ENCODE data around the gene MAS1L. TPM values are rescaled to one million over a fixed set of nuclear protein-coding genes. Genes with fewer than 3 reads are reported as not detected.

The MAS1L gene
- total and polyA plus RNA-seq, 5 experiments from 2014 or later, result not detected

GRCh38 chr6:29507319-29507718 is 19.6 kb upstream of the MAS1L start:
- DNase-seq (no peak), ATAC-seq (no peak)
- Mint-ChIP-seq H3K27ac (no peak overlapping the region), H3K27me3 (peaks cover 9 to 16% (median 12%) of the 10 kb centered on the region in 5 donors), H3K9me3 (no peaks in the 10 kb centered on the region), H3K36me3 (peaks cover 0 to 5% (median 0%) of the 10 kb centered on the region in 3 donors), H3K4me3 (no peak overlapping the region), H3K4me1 (no peaks in the 10 kb centered on the region)
- POLR2A ChIA-PET, result no interaction called here

DNA sequence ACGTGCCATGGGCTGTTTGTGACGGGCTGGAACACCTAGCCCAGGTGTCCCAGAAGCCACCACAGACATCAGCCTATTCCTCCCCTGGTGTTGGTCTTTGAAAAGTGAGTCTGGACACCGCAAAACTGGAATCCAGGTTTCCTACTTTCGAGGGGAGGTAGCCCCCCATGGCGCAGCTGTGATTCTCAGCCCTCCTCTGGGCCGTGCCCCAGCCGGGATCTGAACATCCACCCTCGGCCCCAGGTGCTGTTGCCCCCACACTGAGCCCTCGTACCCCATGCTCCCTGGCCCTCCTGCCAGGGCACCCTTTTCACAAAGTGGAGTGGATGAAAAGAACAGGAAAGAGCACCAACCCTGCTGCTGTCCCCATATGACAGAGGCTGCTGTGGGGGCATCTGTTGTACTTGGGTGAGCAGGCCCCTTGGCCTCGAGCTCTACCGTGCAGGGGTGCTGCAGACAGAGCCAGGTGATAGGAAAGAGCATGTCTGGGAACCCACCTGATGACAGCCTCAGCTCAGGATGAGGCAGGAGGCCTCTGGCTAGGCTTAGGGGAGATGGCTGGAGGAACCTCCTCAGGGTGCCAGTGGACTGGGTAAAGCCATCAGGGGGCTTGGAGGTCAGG is 18.8 kb upstream of the MAS1L start:
- POLR2A ChIA-PET, result no interaction called here
- Mint-ChIP-seq H3K4me3 (no peak overlapping the region), H3K4me1 (no peaks in the 10 kb centered on the region), H3K36me3 (peaks cover 0 to 5% (median 0%) of the 10 kb centered on the region in 3 donors), H3K27ac (no peak overlapping the region), H3K9me3 (no peaks in the 10 kb centered on the region), H3K27me3 (peaks cover 9 to 20% (median 12%) of the 10 kb centered on the region in 5 donors)
- no peak for ATAC-seq
- DNase-seq, result no peak

DNA sequence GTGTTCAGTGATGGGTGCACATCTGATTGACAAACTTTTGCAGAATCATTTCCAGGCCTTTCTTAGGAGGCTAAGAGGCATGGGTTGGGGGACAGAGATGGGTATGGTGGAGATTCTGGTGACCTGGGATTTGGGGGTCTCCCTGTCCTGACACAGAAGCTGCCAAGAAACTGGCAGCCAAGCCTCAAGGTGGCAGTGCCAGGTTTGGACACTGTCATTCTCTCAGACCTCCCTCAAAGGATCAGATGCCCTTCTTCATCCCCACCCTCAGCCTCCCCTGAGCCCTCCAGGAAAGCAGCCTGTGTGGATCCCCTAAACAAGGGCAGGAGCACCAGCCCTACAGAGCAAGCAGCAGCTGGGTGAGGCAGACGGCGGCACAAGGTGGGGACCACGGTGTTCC is 18.1 kb upstream of the MAS1L start:
- Mint-ChIP-seq H3K36me3 (peaks cover 0 to 5% (median 0%) of the 10 kb centered on the region in 3 donors), H3K9me3 (no peaks in the 10 kb centered on the region), H3K27ac (no peak overlapping the region), H3K27me3 (peaks cover 8 to 27% (median 18%) of the 10 kb centered on the region in 5 donors), H3K4me1 (no peaks in the 10 kb centered on the region), H3K4me3 (no peak overlapping the region)
- DNase-seq (no peak), ATAC-seq (no peak)
- POLR2A ChIA-PET, result no interaction called here

- H3K36me3 Mint-ChIP-seq, result peaks cover 0 to 5% (median 0%) of the 10 kb centered on the region in 3 donors
- no peaks in the 10 kb centered on the region for H3K4me1 Mint-ChIP-seq
- DNase-seq, result no peak
- H3K27ac Mint-ChIP-seq, result peak overlapping the region in 1 of 10 donors; percentile 71
- peaks cover 7 to 30% (median 26%) of the 10 kb centered on the region in 5 donors for H3K27me3 Mint-ChIP-seq
- POLR2A ChIA-PET, result no interaction called here
- no peaks in the 10 kb centered on the region for H3K9me3 Mint-ChIP-seq
- H3K4me3 Mint-ChIP-seq, result no peak overlapping the region
- no peak for ATAC-seq
These were observed 17.2 kb upstream of the MAS1L start for GRCh38 chr6:29504961-29505360.

GRCh38 chr6:29502597-29502996 is 14.8 kb upstream of the MAS1L start:
- no peaks in the 10 kb centered on the region for H3K9me3 Mint-ChIP-seq
- H3K4me3 Mint-ChIP-seq, result no peak overlapping the region
- POLR2A ChIA-PET, result no interaction called here
- peaks cover 13 to 41% (median 29%) of the 10 kb centered on the region in 5 donors for H3K27me3 Mint-ChIP-seq
- peaks cover 0 to 5% (median 0%) of the 10 kb centered on the region in 3 donors for H3K36me3 Mint-ChIP-seq
- no peak for ATAC-seq
- H3K4me1 Mint-ChIP-seq, result no peaks in the 10 kb centered on the region
- peak overlapping the region in 1 of 10 donors; percentile 60 for H3K27ac Mint-ChIP-seq
- no peak for DNase-seq

- DNase-seq, result no peak
- H3K27me3 Mint-ChIP-seq, result peaks cover 15 to 41% (median 32%) of the 10 kb centered on the region in 5 donors
These were observed 14.4 kb upstream of the MAS1L start for GRCh38 chr6:29502181-29502580.

DNA sequence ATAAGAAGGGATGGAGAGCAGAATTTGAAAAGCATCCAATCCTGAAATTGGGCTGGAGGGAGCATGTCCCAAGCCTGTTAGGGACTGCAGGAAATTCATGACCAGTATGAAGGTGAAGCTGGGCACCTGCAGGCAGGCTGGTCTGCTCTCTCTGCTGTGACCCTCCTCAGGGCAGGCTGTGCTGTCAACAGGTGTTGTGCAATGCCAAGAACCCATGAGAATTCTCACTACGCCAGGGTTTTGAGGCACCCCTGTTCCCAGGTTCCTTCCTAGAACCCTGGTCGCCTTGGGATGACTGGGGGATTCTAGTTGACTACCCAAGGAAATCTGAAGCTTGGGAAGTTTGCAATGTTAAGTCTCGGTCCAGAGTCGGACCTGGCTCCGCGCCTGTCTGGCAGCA is 13.3 kb upstream of the MAS1L start:
- H3K27me3 Mint-ChIP-seq, result peaks cover 15 to 41% (median 33%) of the 10 kb centered on the region in 5 donors

More at GRCh38 chr6:29502181-29502580, 14.4 kb upstream of the MAS1L start:
- POLR2A ChIA-PET, result no interaction called here
- Mint-ChIP-seq H3K27ac (peak overlapping the region in 1 of 10 donors; percentile 60), H3K4me1 (no peaks in the 10 kb centered on the region), H3K9me3 (no peaks in the 10 kb centered on the region), H3K4me3 (no peak overlapping the region), H3K36me3 (peaks cover 0 to 5% (median 0%) of the 10 kb centered on the region in 3 donors)
- no peak for ATAC-seq

DNA sequence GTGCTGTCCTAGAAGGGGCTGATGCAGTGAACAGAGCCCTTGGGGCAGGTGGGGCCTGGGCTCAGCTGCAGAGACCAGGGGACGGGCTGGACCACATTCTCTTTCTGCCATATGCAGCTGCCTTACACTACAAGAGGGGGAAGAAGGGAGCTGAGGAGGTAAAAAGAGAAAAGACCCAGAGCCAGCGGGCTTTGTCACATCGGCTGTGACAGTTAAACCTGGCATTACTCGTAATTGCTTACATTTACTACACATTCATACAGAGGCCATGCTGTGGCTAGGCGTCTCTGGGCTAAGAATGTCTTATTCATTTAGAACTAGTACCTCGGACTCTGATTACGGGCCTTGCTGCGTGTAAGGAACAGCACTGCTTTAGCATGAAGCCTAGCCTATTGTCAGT is 12.8 kb upstream of the MAS1L start:
- H3K4me1 Mint-ChIP-seq, result no peaks in the 10 kb centered on the region
- POLR2A ChIA-PET, result no interaction called here
- DNase-seq, result no peak

More for the DNA sequence above, 13.3 kb upstream of the MAS1L start:
- POLR2A ChIA-PET, result no interaction called here
- no peak overlapping the region for H3K27ac Mint-ChIP-seq
- no peaks in the 10 kb centered on the region for H3K4me1 Mint-ChIP-seq
- DNase-seq (no peak), ATAC-seq (no peak)
- H3K36me3 Mint-ChIP-seq, result peaks cover 0 to 5% (median 0%) of the 10 kb centered on the region in 3 donors
- no peaks in the 10 kb centered on the region for H3K9me3 Mint-ChIP-seq
- no peak overlapping the region for H3K4me3 Mint-ChIP-seq

DNA sequence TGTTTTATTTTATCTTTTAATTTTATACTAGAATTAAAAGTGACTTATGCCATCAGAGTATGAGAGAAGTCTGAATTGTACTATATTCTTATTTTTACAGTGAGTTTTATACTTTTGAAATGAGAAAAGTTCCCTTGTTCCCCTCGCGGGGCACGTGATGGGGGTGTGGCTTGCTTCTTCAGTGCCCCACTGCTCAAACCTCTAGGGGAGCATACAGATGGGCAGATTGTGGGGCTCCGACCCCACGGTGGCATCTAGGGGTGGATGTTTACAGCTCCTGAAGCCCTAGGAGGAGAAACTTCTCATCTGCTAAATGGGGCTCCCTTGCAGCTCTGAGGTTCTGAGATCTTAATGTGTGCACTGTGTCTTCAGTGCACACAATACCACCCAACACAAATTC is 11.9 kb upstream of the MAS1L start:
- POLR2A ChIA-PET, result no interaction called here
- Mint-ChIP-seq H3K4me3 (no peak overlapping the region), H3K9me3 (no peaks in the 10 kb centered on the region), H3K36me3 (peaks cover 0 to 5% (median 0%) of the 10 kb centered on the region in 3 donors), H3K4me1 (no peaks in the 10 kb centered on the region), H3K27me3 (peaks cover 17 to 41% (median 37%) of the 10 kb centered on the region in 5 donors), H3K27ac (peak overlapping the region in 1 of 10 donors; percentile 26)
- ATAC-seq (no peak), DNase-seq (no peak)

More for the DNA sequence above, 12.8 kb upstream of the MAS1L start:
- no peak for ATAC-seq
- Mint-ChIP-seq H3K27me3 (peaks cover 15 to 41% (median 34%) of the 10 kb centered on the region in 5 donors), H3K27ac (no peak overlapping the region), H3K36me3 (peaks cover 0 to 5% (median 0%) of the 10 kb centered on the region in 3 donors), H3K9me3 (no peaks in the 10 kb centered on the region), H3K4me3 (no peak overlapping the region)

- H3K27ac Mint-ChIP-seq, result no peak overlapping the region
- no peak for DNase-seq
- H3K36me3 Mint-ChIP-seq, result no peaks in the 10 kb centered on the region
- no peaks in the 10 kb centered on the region for H3K4me1 Mint-ChIP-seq
- H3K9me3 Mint-ChIP-seq, result no peaks in the 10 kb centered on the region
- H3K4me3 Mint-ChIP-seq, result no peak overlapping the region
- H3K27me3 Mint-ChIP-seq, result peaks cover 15 to 38% (median 26%) of the 10 kb centered on the region in 5 donors
- no peak for ATAC-seq
- POLR2A ChIA-PET, result no interaction called here
These were observed 9.2 kb upstream of the MAS1L start for GRCh38 chr6:29496961-29497360.

- H3K27me3 Mint-ChIP-seq, result peaks cover 13 to 32% (median 18%) of the 10 kb centered on the region in 5 donors
- ATAC-seq, result no peak
- H3K36me3 Mint-ChIP-seq, result no peaks in the 10 kb centered on the region
- no peak overlapping the region for H3K27ac Mint-ChIP-seq
- DNase-seq, result no peak
- H3K4me1 Mint-ChIP-seq, result no peaks in the 10 kb centered on the region
- POLR2A ChIA-PET, result no interaction called here
- no peak overlapping the region for H3K4me3 Mint-ChIP-seq
- H3K9me3 Mint-ChIP-seq, result no peaks in the 10 kb centered on the region
These were observed 7.8 kb upstream of the MAS1L start for GRCh38 chr6:29495571-29495970.

DNA sequence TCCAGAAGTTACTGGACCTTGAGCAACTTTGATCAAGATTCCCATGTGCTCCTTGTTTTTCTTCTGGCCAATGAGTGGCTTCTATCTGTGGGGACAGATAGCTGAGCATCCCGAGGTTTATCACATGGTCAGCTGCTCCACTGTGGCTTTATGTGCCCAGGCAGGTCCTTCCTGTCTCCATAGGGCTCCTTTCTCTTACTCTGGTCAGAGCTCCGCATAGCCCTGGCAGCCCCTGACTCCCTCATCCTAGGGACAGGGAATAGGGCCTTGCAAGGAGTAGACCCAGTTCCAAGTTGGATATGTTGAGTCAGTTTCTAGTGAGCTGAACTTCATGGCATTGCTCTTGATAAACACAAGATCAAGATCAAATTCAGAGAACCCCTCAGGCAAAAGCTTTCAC is 6.4 kb upstream of the MAS1L start:
- POLR2A ChIA-PET, result no interaction called here
- Mint-ChIP-seq H3K36me3 (no peaks in the 10 kb centered on the region), H3K27ac (no peak overlapping the region), H3K4me3 (no peak overlapping the region), H3K27me3 (peaks cover 14 to 29% (median 19%) of the 10 kb centered on the region in 5 donors), H3K9me3 (no peaks in the 10 kb centered on the region), H3K4me1 (peaks cover 0 to 2% (median 0%) of the 10 kb centered on the region in 4 donors)
- DNase-seq, result no peak
- no peak for ATAC-seq

- Mint-ChIP-seq H3K9me3 (no peaks in the 10 kb centered on the region), H3K27me3 (peaks cover 9 to 24% (median 14%) of the 10 kb centered on the region in 5 donors), H3K4me1 (peaks cover 0 to 2% (median 0%) of the 10 kb centered on the region in 4 donors), H3K4me3 (no peak overlapping the region), H3K27ac (no peak overlapping the region), H3K36me3 (no peaks in the 10 kb centered on the region)
- POLR2A ChIA-PET, result no interaction called here
- ATAC-seq (no peak), DNase-seq (no peak)
These were observed 5.5 kb upstream of the MAS1L start for GRCh38 chr6:29493261-29493660.

GRCh38 chr6:29491574-29491973 is 3.8 kb upstream of the MAS1L start:
- H3K27ac Mint-ChIP-seq, result peak overlapping the region in 1 of 10 donors; percentile 11
- ATAC-seq, result no peak
- no peaks in the 10 kb centered on the region for H3K9me3 Mint-ChIP-seq
- H3K36me3 Mint-ChIP-seq, result no peaks in the 10 kb centered on the region
- DNase-seq, result no peak
- H3K4me1 Mint-ChIP-seq, result peaks cover 0 to 2% (median 0%) of the 10 kb centered on the region in 4 donors
- H3K27me3 Mint-ChIP-seq, result peaks cover 13 to 25% (median 21%) of the 10 kb centered on the region in 5 donors
- POLR2A ChIA-PET, result no interaction called here
- H3K4me3 Mint-ChIP-seq, result no peak overlapping the region
